ENCODE data around the gene EEIG1. TPM values are rescaled to one million over a fixed set of nuclear protein-coding genes. Genes with fewer than 3 reads are reported as not detected.

Gene EEIG1
- total and polyA plus RNA-seq, 10 of the 15 experiments (the other 5 are each of a cell fraction or from before 2014, with no cell fraction given), result 1.2 to 75.9 (median 9.0) TPM

GRCh38 chr9:127976498-127976897 lies 4.3 kb downstream of the EEIG1 start:
- ATAC-seq, result no peak
- SMC1A ChIA-PET (ENCODE audit: uncharacterized antibody, unreplicated experiment), result interaction anchor here (0.6 to 2.6 kb wide), 4 partner anchors 33 to 140 kb away, joined by 3 to 10 read pairs (median 5); no protein-coding TSS in a partner anchor
- DNase-seq (ENCODE audit: low read depth, low spot score), result no peak
- RAD21 ChIA-PET (ENCODE audit: unreplicated experiment), result interaction anchor here (2.3 kb wide), 1 partner anchor 21 kb away, joined by 14 read pairs; no protein-coding TSS in a partner anchor
- H3K4me1 ChIP-seq (ENCODE audit: control insufficient read depth, insufficient read depth, low read length), result peaks cover 43% of the 10 kb centered on the region
- peak overlapping the region; percentile 91 for H3K4me2 ChIP-seq (ENCODE audit: control insufficient read depth, insufficient read depth)
- intact Hi-C loops (cut with micrococcal nuclease; ENCODE audit: unreplicated experiment) (no loop called here), in situ Hi-C loops (cut with MboI) (no loop called here)
- H3K9ac ChIP-seq (ENCODE audit: control insufficient read depth, insufficient read depth, low read length), result no peak overlapping the region
- H3K27ac ChIP-seq (ENCODE audit: control insufficient read depth, insufficient read depth), result no peak overlapping the region
- no peak overlapping the region for H3K4me3 ChIP-seq
- no peak for FAIRE-seq
- no peak overlapping the region for H2AFZ ChIP-seq (ENCODE audit: control insufficient read depth, low read depth, low read length)
- peaks cover 11% of the 10 kb centered on the region for H4K20me1 ChIP-seq (ENCODE audit: control insufficient read depth, insufficient read depth)
- peaks cover 71% of the 10 kb centered on the region for H3K79me2 ChIP-seq (ENCODE audit: control insufficient read depth, insufficient read depth, low read length)
- peaks cover 1 to 3% of the 10 kb centered on the region in 2 experiments; a peak in 2 of 4 replicates for H3K36me3 ChIP-seq (ENCODE audit: control insufficient read depth in 2 of 2, insufficient read depth in 2 of 2, low read length in 1 of 2)
- POLR2A ChIA-PET, result no interaction called here
- H3K27me3 ChIP-seq (replicated peaks in 1 of 2; ENCODE audit: control insufficient read depth in 2 of 2, insufficient read depth in 2 of 2, low read length in 1 of 2), result no peaks in the 10 kb centered on the region
- CTCF ChIA-PET, result interaction anchor here (1.2 to 7.8 kb wide), 3 partner anchors 21 to 58 kb away, joined by 6 to 63 read pairs (median 34); no protein-coding TSS in a partner anchor
- no peaks in the 10 kb centered on the region for H3K9me3 ChIP-seq (replicated peaks; ENCODE audit: control insufficient read depth, insufficient read depth, low read length)
- BruUV-seq (replicated peaks), result no TSS peak
- 68% methylated on average over 6 of the region's 6 CpGs for WGBS (ENCODE audit: insufficient coverage, insufficient replicate concordance, low lambda C conversion rate, missing lambda C conversion rate)
- no peak for TF ChIP-seq PAX8 (IDR thresholded peaks at IDR 0.05)
- no peak for TF ChIP-seq NFYA (IDR thresholded peaks at IDR 0.05; ENCODE audit: borderline replicate concordance, low read depth, low read length)
- no peak for TF ChIP-seq ZBTB40 (IDR thresholded peaks at IDR 0.05; ENCODE audit: borderline replicate concordance)
- TF ChIP-seq ZBTB11 (CRISPR knock-in tag; IDR thresholded peaks at IDR 0.05), result no peak
- TF ChIP-seq SKIL (IDR thresholded peaks at IDR 0.05; ENCODE audit: low read depth, poor library complexity, severe bottlenecking), result no peak
- no peak for TF ChIP-seq SMARCA5 (IDR thresholded peaks at IDR 0.05)
- TF ChIP-seq NR2F1 (conservative IDR thresholded peaks at IDR 0.05), result no peak
- no peak for TF ChIP-seq MEF2B (IDR thresholded peaks at IDR 0.05; ENCODE audit: partially characterized antibody, poor library complexity, severe bottlenecking)
- no peak for TF ChIP-seq PAX5 (IDR thresholded peaks at IDR 0.05; ENCODE audit: borderline replicate concordance, low read depth, low read length)
- TF ChIP-seq BRCA1 (IDR thresholded peaks at IDR 0.05; ENCODE audit: low read depth, low read length), result no peak
- TF ChIP-seq TAF1 (IDR thresholded peaks at IDR 0.05; ENCODE audit: borderline replicate concordance, low read depth, low read length), result no peak
- TF ChIP-seq IKZF1 (conservative IDR thresholded peaks at IDR 0.05), result no peak
- TF ChIP-seq MLLT1 (IDR thresholded peaks at IDR 0.05), result no peak
